Tibial artery (tissue), 4 donors: ENCODE data around the gene PFKFB4.
A peak's percentile ranks its signal among the peaks of the same experiment; 100 is the strongest.
"Not testable (repeated sequence)": the region's sequence is repeated elsewhere in the genome, so short reads cannot be mapped to it uniquely, and the experiment has no call there.

Experiments used
- DNase-seq, 2 donors: peaks; one replicate each; pipeline ENCODE4 v3.0.0-alpha.2; 2019
- H3K27ac ChIP-seq, 2 donors: fragments of 200-600 bp; sonication (generic) in 1 of 2; 1 replicate in 1 of 2; 2 replicates in 1 of 2; pipeline ENCODE4 v1.5.1; 2018 to 2019; ENCODE audit warnings: mild to moderate bottlenecking in 1 of 2
- H3K27me3 ChIP-seq, 2 donors: fragments of 200-600 bp; sonication (generic) in 1 of 2; one replicate each; pipeline versions ENCODE4 v1.5.1 to v1.6.0; 2016 to 2019
- H3K36me3 ChIP-seq, 3 donors: fragments of 200-600 bp; sonication (generic) in 2 of 3; one replicate each; pipeline ENCODE4 v1.5.1; 2016 to 2019; ENCODE audit warnings: mild to moderate bottlenecking in 2 of 3
- H3K4me1 ChIP-seq, 4 donors: fragments of 200-600 bp; sonication (generic) in 2 of 4; 1 replicate in 3 of 4; 2 replicates in 1 of 4; pipeline ENCODE4 v1.5.1; 2016 to 2019
- H3K4me3 ChIP-seq, 2 donors: fragments of 200-600 bp; sonication (generic) in 1 of 2; 1 replicate in 1 of 2; 2 replicates in 1 of 2; pipeline ENCODE4 v1.5.1; 2018 to 2019; ENCODE audit warnings: mild to moderate bottlenecking in 2 of 2
- H3K9me3 ChIP-seq, 3 donors: fragments of 200-600 bp; sonication (generic) in 1 of 3; one replicate each; pipeline ENCODE4 v1.5.1; 2016 to 2019
- intact Hi-C: fragments of 100-400 bp; cut with DNase I; formaldehyde crosslinking; loops from one replicate; pipeline ENCODE4 v1.15.0; 2023; ENCODE audit warnings: low total_unique reads
- TF ChIP-seq, protein P1 (sequence below), 2 experiments: fragments of 200-600 bp in 1 of 2; fragments of 450-650 bp in 1 of 2; IDR thresholded peaks; one replicate each; pipeline ENCODE4 v1.5.1; 2017 to 2019; ENCODE audit warnings: antibody characterized with exemption in 2 of 2, mild to moderate bottlenecking in 1 of 2, moderate library complexity in 1 of 2

The PFKFB4 gene

DNA sequence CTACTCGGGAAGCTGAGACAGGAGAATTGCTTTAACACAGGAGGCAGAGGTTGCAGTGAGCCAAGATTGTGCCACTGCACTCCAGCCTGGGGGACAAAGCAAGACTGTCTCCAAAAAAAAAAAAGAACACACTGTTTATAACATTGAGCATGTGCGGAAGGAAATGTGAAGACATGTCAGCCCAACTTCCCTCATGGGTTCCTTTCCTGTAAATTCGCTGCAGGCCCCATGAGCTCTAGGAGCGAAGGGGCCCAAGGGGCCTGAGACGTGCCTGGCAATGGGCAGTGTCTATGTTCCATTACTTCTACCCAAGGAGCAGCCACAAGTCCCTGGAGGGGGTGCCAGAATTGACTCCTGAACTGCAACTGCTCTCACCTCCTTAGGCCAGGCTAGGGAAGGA is 3.2 kb downstream of the PFKFB4 start:
- Histone ChIP-seq H3K27ac (no peak overlapping the region), H3K4me3 (no peak overlapping the region), H3K36me3 (peaks cover 0 to 6% (median 0%) of the 10 kb centered on the region in 3 donors), H3K4me1 (peaks cover 0 to 31% (median 15%) of the 10 kb centered on the region in 4 donors), H3K27me3 (no peaks in the 10 kb centered on the region), H3K9me3 (no peaks in the 10 kb centered on the region)
- intact Hi-C loops: no loop called here
- DNase-seq: no peak
- TF ChIP-seq, protein P1, sequence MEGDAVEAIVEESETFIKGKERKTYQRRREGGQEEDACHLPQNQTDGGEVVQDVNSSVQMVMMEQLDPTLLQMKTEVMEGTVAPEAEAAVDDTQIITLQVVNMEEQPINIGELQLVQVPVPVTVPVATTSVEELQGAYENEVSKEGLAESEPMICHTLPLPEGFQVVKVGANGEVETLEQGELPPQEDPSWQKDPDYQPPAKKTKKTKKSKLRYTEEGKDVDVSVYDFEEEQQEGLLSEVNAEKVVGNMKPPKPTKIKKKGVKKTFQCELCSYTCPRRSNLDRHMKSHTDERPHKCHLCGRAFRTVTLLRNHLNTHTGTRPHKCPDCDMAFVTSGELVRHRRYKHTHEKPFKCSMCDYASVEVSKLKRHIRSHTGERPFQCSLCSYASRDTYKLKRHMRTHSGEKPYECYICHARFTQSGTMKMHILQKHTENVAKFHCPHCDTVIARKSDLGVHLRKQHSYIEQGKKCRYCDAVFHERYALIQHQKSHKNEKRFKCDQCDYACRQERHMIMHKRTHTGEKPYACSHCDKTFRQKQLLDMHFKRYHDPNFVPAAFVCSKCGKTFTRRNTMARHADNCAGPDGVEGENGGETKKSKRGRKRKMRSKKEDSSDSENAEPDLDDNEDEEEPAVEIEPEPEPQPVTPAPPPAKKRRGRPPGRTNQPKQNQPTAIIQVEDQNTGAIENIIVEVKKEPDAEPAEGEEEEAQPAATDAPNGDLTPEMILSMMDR (IDR thresholded peaks at IDR 0.05): no peak

DNA sequence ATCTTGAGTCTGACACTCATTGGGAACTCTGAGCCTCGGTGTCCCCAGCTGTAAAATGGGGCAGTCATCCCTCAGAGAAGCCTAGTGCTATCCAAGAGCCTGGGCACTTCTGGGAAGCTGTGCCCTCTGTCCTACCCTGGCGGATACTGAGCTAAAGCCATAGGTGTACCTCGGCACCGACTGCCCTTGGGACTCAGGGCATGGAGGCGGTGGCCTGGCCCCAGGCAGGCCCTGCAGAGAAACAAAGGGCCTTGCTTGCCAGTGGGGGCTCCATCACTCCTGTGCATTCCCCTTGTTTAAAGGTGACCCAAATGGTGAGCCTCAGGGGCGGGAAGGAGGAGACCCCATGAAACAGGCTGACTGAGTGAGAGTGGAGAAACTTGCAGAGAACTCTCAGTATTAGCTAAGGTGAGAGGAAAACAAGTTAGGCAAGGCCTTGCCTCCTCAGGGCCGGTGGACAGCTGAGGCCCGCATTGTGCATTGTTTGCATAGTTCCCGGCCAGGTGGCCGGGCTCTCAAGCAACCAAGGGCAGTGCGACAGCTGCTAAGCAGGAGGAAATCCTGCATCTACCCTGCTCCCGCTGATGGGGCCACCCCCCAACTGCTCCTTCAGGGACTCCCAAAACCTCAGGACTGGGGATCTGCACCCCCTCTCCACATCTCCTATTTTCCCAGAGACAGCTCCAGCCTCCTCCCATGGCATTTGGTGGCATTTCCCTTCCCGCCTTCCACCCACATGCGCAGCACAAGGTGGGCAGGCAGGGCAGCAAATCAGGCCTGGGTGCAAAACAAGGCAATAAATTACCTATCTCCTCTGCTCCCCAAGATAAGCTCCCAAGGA is 4.3 kb downstream of the PFKFB4 start:
- Histone ChIP-seq H3K9me3 (no peaks in the 10 kb centered on the region), H3K4me1 (peaks cover 0 to 21% (median 10%) of the 10 kb centered on the region in 4 donors), H3K27me3 (no peaks in the 10 kb centered on the region), H3K36me3 (peaks cover 0 to 13% (median 6%) of the 10 kb centered on the region in 3 donors), H3K4me3 (no peak overlapping the region), H3K27ac (no peak overlapping the region)
- intact Hi-C loops: no loop called here
- no peak for DNase-seq
- TF ChIP-seq, protein P1 (IDR thresholded peaks at IDR 0.05): no peak

DNA sequence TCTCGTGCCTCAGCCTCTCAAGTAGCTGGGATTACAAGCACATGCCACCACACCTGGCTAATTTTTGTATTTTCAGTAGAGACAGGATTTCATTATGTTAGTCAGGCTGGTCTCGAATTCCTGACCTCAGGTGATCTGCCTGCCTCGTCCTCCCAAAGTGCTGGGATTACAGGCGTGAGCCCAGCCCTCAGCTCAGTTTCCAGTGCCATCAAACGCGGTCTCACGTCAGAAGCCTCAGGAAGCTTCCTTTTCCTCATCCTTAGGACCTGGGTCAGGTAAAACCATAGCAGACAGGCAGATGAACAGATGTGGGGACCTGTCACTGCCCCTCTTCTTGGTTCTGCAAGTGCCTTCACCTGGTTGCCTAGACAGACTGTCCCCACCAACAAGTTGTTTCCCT is 5.0 kb downstream of the PFKFB4 start:
- intact Hi-C loops, H3K27ac ChIP-seq, DNase-seq: not testable (repeated sequence)

DNA sequence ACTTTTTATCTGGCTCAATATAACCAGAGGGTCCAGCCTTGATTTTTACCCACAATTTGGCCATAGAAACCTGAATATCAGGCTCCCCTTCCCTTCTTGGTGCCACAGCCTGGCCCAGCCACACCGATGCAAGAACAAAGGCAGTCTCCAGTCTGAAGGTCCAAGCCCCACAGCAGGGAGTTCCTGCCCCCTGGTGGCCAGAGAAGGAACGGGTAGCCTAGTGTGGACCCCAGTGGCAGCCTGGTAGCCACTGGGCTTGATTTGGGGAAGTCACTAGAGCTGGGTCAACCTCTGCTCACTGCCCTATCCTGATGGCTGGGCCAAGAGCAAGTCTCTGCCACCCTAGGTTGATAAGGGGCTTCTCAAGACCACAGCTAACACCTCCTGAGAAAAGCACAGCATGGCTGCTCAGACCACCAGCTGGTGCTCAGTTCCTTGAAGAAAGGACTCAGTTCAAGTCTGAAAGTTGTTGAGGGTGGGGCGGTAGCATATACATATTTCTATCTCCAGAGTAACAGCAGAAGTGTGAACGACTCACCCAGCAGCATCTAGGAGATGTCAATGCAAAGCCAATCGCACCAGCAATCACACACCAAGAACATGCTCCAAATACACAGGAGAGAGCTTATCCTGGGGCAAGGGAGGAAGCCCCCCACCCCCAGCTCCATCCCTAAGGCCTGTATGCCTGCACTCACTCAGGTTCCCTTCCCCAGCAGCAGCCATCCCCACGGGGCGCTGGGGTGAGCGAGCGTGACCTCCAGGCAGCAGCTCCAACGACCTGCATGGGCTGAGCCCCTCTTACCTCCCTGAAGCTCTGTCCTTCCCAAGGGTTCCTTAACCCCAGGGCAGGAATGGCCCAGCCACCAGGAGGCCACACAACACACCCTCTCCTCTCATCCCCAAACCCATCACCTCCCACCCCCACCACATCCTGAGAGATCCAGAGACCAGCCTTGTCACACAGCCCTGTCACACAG is 7.6 kb downstream of the PFKFB4 start:
- H3K9me3 ChIP-seq: no peaks in the 10 kb centered on the region
- peaks cover 6 to 15% (median 6%) of the 10 kb centered on the region in 3 donors for H3K36me3 ChIP-seq
- H3K27me3 ChIP-seq: no peaks in the 10 kb centered on the region
- H3K4me3 ChIP-seq: no peak overlapping the region
- TF ChIP-seq, protein P1 (IDR thresholded peaks at IDR 0.05): peak; percentile 95 to 99
- DNase-seq: peak; percentile 88 to 93
- peak overlapping the region; percentile 11 to 17 for H3K27ac ChIP-seq
- intact Hi-C loops: loop anchor here (2.0 to 10.0 kb wide), 2 partner anchors 84 to 154 kb away; no protein-coding TSS in a partner anchor
- H3K4me1 ChIP-seq: peaks cover 0 to 3% (median 0%) of the 10 kb centered on the region in 4 donors

More for the DNA sequence above, 5.0 kb downstream of the PFKFB4 start:
- Histone ChIP-seq H3K36me3 (peaks cover 2 to 15% (median 6%) of the 10 kb centered on the region in 3 donors), H3K4me1 (peaks cover 0 to 18% (median 8%) of the 10 kb centered on the region in 4 donors)
- H3K9me3 ChIP-seq, H3K4me3 ChIP-seq, H3K27me3 ChIP-seq: not testable (repeated sequence)

GRCh38 chr3:48548126-48548525 is 8.5 kb downstream of the PFKFB4 start:
- Histone ChIP-seq H3K27me3 (no peaks in the 10 kb centered on the region), H3K9me3 (no peaks in the 10 kb centered on the region), H3K36me3 (peaks cover 6 to 20% (median 6%) of the 10 kb centered on the region in 3 donors), H3K4me1 (peaks cover 0 to 3% (median 0%) of the 10 kb centered on the region in 4 donors), H3K27ac (no peak overlapping the region), H3K4me3 (no peak overlapping the region)
- TF ChIP-seq, protein P1 (IDR thresholded peaks at IDR 0.05): no peak
- intact Hi-C loops: loop anchor here (2.0 to 10.0 kb wide), 2 partner anchors 83 to 153 kb away; no protein-coding TSS in a partner anchor
- no peak for DNase-seq
